OCI-LY7 (cell line): ENCODE data around the gene CCDC93. TPM values are rescaled to one million over a fixed set of nuclear protein-coding genes. Genes with fewer than 3 reads are reported as not detected.
"Not testable (repeated sequence)": the region's sequence is repeated elsewhere in the genome, so short reads cannot be mapped to it uniquely, and the experiment has no call there.

Experiments
- BruUV-seq: library from RNA; stranded (reverse); fragments of 400-500 nt; replicated peaks from 2 replicates; lab custom pipeline; 2021; lab: Mats Ljungman, UMichigan
- CTCF ChIA-PET: fragments of 300-600 bp; sonication (Branson Sonifier 250); formaldehyde crosslinking; loops from one replicate; lab custom pipeline; 2022; ENCODE audit warnings: antibody characterized with exemption; ENCODE audit not compliant: unreplicated experiment; lab: Charles Lee
- POLR2A ChIA-PET: fragments of 300-600 bp; sonication (Branson Sonifier 250); formaldehyde crosslinking; loops from one replicate; lab custom pipeline; 2022; ENCODE audit warnings: antibody characterized with exemption; lab: Charles Lee
- DNase-seq: peaks from one replicate; pipeline ENCODE4 v3.0.0-alpha.2; 2015; ENCODE audit warnings: low spot score
- H2AFZ ChIP-seq: fragments of 200-600 bp; sonication (generic), shearing (Covaris generic); 2 replicates; pipeline ENCODE4 v1.6.1; 2014; ENCODE audit warnings: mild to moderate bottlenecking, antibody characterized with exemption, low read length, moderate library complexity
- H3K27ac ChIP-seq: fragments of 200-600 bp; sonication (generic); 2 replicates; pipeline ENCODE4 v1.5.1; 2014; ENCODE audit warnings: mixed run types, low read depth, mild to moderate bottlenecking, moderate library complexity, low read length, inconsistent platforms; ENCODE audit not compliant: poor library complexity, severe bottlenecking
- H3K36me3 ChIP-seq: fragments of 200-600 bp; sonication (generic); 2 replicates; pipeline ENCODE4 v1.6.1; 2014; ENCODE audit warnings: mild to moderate bottlenecking, antibody characterized with exemption, low read length, moderate library complexity, mixed read lengths; ENCODE audit not compliant: insufficient read depth
- H3K4me1 ChIP-seq: fragments of 200-600 bp; sonication (generic); 2 replicates; pipeline ENCODE4 v1.5.1; 2014; ENCODE audit warnings: mild to moderate bottlenecking, low read length; ENCODE audit not compliant: insufficient read depth, poor library complexity, severe bottlenecking
- H3K4me2 ChIP-seq: fragments of 200-600 bp; sonication (generic); 2 replicates; pipeline ENCODE4 v1.6.1; 2014; ENCODE audit warnings: mild to moderate bottlenecking, low read length
- H3K4me3 ChIP-seq: fragments of 200-600 bp; sonication (generic); 2 replicates; pipeline ENCODE4 v1.5.1; 2014; ENCODE audit warnings: mild to moderate bottlenecking, low read depth, low read length; ENCODE audit not compliant: poor library complexity, severe bottlenecking
- H3K79me2 ChIP-seq: fragments of 200-600 bp; sonication (generic); 2 replicates; pipeline ENCODE4 v1.6.1; 2016; ENCODE audit warnings: low read depth, mild to moderate bottlenecking, low read length, moderate library complexity, mixed read lengths; ENCODE audit not compliant: insufficient read depth
- H3K9me2 ChIP-seq: fragments of 200-600 bp; sonication (generic); 2 replicates; pipeline ENCODE4 v1.6.1; 2016; ENCODE audit warnings: mild to moderate bottlenecking, low read length, mixed read lengths; ENCODE audit not compliant: insufficient read depth
- H3K9me3 ChIP-seq: fragments of 200-600 bp; sonication (generic); 2 replicates; pipeline ENCODE4 v1.6.1; 2014; ENCODE audit warnings: mild to moderate bottlenecking, mixed run types, low read length, mixed read lengths
- H4K20me1 ChIP-seq: fragments of 200-600 bp; sonication (generic); 2 replicates; pipeline ENCODE4 v1.6.1; 2014; ENCODE audit warnings: mild to moderate bottlenecking, antibody characterized with exemption, low read length, moderate library complexity, mixed read lengths; ENCODE audit not compliant: insufficient read depth
- EZH2phosphoT487 ChIP-seq: fragments of 200-600 bp; sonication (generic); IDR thresholded peaks from 2 replicates; pipeline ENCODE4 v1.6.1; 2018; ENCODE audit warnings: low read depth, borderline replicate concordance, mild to moderate bottlenecking, mixed run types, antibody characterized with exemption, low read length, moderate library complexity, mixed read lengths
- intact Hi-C: fragments of 100-400 bp; cut with micrococcal nuclease; formaldehyde crosslinking; loops from one replicate; pipeline ENCODE4 v1.10.0; 2022; ENCODE audit not compliant: unreplicated experiment
- total RNA-seq, 2 experiments: library from RNA; depleted of rRNA in 1 of 2; stranded (reverse); fragments of >200 nt in 1 of 2; shearing (Covaris generic) in 1 of 2; gene quantifications; 2 replicates each; pipeline ENCODE4 v1.2.3, GENCODE V29; 2014 to 2022
- TF ChIP-seq, protein P1 (sequence below): fragments of 200-600 bp; sonication (generic); conservative IDR thresholded peaks from 2 replicates; pipeline ENCODE4 v1.5.1; 2014; ENCODE audit warnings: mild to moderate bottlenecking, antibody characterized with exemption, low read length, moderate library complexity, mixed read lengths

The CCDC93 gene
- total RNA-seq, 2 experiments from 2014 or later: 25.6 to 53.8 TPM

DNA sequence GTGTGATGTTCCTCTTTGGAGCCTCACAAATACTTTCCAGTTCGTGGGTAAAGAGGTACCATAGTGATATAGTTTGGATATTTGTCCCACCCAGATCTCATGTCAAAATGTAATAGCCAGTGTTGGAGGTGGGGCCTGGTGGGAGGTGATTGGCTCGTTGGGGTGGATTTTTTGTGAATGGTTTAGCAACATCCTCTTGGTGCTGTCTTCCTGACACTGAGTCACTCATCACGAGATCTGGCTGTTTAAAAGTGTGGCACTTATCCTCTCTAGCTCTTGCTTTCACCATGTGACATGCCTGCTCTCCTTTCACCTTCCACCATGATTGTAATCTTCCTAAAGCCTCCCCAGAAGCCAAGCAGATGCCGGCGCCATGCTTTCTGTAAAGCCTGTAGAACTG lies 3.0 kb upstream of the CCDC93 start:
- H3K9me3 ChIP-seq: no peaks in the 10 kb centered on the region
- ChIA-PET CTCF (no interaction called here), POLR2A (interaction anchor here (1.3 kb wide), 1 partner anchor 42 kb away, joined by 5 read pairs; no protein-coding TSS in a partner anchor)
- H3K4me2 ChIP-seq: no peak overlapping the region
- H2AFZ ChIP-seq: 0 out of 2 replicates have a peak overlapping the region, but pooled peaks have one; percentile 6
- no peaks in the 10 kb centered on the region for H3K9me2 ChIP-seq
- TF ChIP-seq, protein P1, sequence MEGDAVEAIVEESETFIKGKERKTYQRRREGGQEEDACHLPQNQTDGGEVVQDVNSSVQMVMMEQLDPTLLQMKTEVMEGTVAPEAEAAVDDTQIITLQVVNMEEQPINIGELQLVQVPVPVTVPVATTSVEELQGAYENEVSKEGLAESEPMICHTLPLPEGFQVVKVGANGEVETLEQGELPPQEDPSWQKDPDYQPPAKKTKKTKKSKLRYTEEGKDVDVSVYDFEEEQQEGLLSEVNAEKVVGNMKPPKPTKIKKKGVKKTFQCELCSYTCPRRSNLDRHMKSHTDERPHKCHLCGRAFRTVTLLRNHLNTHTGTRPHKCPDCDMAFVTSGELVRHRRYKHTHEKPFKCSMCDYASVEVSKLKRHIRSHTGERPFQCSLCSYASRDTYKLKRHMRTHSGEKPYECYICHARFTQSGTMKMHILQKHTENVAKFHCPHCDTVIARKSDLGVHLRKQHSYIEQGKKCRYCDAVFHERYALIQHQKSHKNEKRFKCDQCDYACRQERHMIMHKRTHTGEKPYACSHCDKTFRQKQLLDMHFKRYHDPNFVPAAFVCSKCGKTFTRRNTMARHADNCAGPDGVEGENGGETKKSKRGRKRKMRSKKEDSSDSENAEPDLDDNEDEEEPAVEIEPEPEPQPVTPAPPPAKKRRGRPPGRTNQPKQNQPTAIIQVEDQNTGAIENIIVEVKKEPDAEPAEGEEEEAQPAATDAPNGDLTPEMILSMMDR: no peak
- TF ChIP-seq EZH2phosphoT487: no peak
- H3K4me1 ChIP-seq: peaks cover 18% of the 10 kb centered on the region
- H3K79me2 ChIP-seq: peaks cover 18% of the 10 kb centered on the region
- peaks cover 9% of the 10 kb centered on the region for H4K20me1 ChIP-seq
- intact Hi-C loops: no loop called here
- no TSS peak for BruUV-seq
- no peaks in the 10 kb centered on the region for H3K36me3 ChIP-seq
- H3K4me3 ChIP-seq: no peak overlapping the region
- DNase-seq: no peak
- no peak overlapping the region for H3K27ac ChIP-seq

DNA sequence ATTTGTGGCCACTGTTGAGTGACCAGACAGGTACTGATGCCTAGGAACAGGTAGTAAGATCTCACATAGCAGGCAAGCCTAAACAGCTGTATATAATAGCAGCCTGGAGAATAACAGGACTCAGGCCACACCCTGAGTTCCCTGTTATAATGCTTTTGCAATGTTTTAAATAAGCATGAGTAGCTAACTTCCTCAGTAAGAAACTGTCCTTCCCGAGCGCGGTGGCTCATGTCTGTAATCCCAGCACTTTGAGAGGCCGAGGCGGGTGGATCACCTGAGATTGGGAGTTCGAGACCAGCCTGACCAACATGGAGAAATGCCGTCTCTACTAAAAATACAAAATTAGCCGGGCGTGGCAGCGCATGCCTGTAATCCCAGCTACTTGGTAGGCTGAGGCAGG lies 1.9 kb upstream of the CCDC93 start:
- H3K9me2 ChIP-seq, intact Hi-C loops, H3K9me3 ChIP-seq, H3K4me3 ChIP-seq, DNase-seq, H3K27ac ChIP-seq, H3K36me3 ChIP-seq, BruUV-seq, H2AFZ ChIP-seq, CTCF ChIA-PET: not testable (repeated sequence)
- Histone ChIP-seq H3K4me1 (peaks cover 25% of the 10 kb centered on the region), H3K79me2 (peaks cover 30% of the 10 kb centered on the region), H3K4me2 (peak overlapping the region; percentile 7; the same call in 1 of the 2 replicates), H4K20me1 (peaks cover 17% of the 10 kb centered on the region)
- POLR2A ChIA-PET: interaction anchor here (0.6 to 2.7 kb wide), 5 partner anchors 11 to 957 kb away, joined by 3 to 11 read pairs (median 8); partner anchors contain the start of gene DDX18

DNA sequence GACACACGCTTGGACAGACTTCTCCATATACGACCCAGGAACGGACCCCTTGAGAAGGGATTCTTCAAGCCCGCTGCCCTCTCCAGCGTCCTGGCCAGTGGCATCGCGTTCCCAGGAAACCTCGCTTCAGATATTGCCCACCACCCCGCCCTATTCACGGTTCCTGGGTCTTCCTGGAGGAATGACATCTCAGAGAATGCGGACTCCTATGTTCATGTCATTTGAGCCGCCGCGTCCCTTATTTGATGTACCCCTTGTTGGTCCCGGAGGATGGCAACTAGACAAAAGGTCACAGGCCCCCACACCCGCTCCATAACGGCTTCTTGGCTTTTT lies 588 bp upstream of the CCDC93 start:
- TSS peak; percentile 63 for BruUV-seq
- no peak for DNase-seq
- Histone ChIP-seq H3K79me2 (peaks cover 43% of the 10 kb centered on the region), H3K9me2 (no peaks in the 10 kb centered on the region), H3K9me3 (no peaks in the 10 kb centered on the region), H2AFZ (peak overlapping the region; percentile 84), H3K4me1 (peaks cover 25% of the 10 kb centered on the region), H4K20me1 (peaks cover 22% of the 10 kb centered on the region), H3K36me3 (peaks cover 2% of the 10 kb centered on the region; the same call in 1 of the 2 replicates), H3K4me2 (peak overlapping the region; percentile 100), H3K4me3 (peak overlapping the region; percentile 100), H3K27ac (no peak overlapping the region)
- CTCF ChIA-PET: interaction anchor here (1.0 to 1.6 kb wide), 3 partner anchors 11 to 199 kb away, joined by 3 to 12 read pairs (median 3); no protein-coding TSS in a partner anchor
- no peak for TF ChIP-seq EZH2phosphoT487
- TF ChIP-seq, protein P1: no peak
- intact Hi-C loops: no loop called here
- POLR2A ChIA-PET: interaction anchor here (0.9 to 2.7 kb wide), 9 partner anchors 10 to 200 kb away, joined by 3 to 11 read pairs (median 3); partner anchors contain the start of gene DDX18
